Neuron (in vitro differentiated cells): ENCODE data around the gene ASNS.
"Not testable (repeated sequence)": the region's sequence is repeated elsewhere in the genome, so short reads cannot be mapped to it uniquely, and the experiment has no call there.

Experiments used
- H2AFZ ChIP-seq: one replicate; pipeline ENCODE4 v1.6.1; 2013; ENCODE audit warnings: low read depth, mild to moderate bottlenecking, inconsistent platforms, low read length, moderate library complexity
- H3K27me3 ChIP-seq: one replicate; pipeline ENCODE4 v1.6.1; 2013; ENCODE audit warnings: low read length; ENCODE audit not compliant: insufficient read depth
- H3K36me3 ChIP-seq: one replicate; pipeline ENCODE4 v1.6.1; 2013; ENCODE audit warnings: low read length; ENCODE audit not compliant: insufficient read depth
- H3K4me1 ChIP-seq: one replicate; pipeline ENCODE4 v1.6.1; 2013; ENCODE audit warnings: low read length; ENCODE audit not compliant: insufficient read depth
- H3K4me3 ChIP-seq: 2 replicates; pipeline ENCODE4 v1.5.1; 2013; ENCODE audit warnings: mild to moderate bottlenecking, low read length, moderate library complexity
- H3K9me3 ChIP-seq: one replicate; pipeline ENCODE4 v1.6.1; 2013; ENCODE audit warnings: low read length

Gene ASNS

DNA sequence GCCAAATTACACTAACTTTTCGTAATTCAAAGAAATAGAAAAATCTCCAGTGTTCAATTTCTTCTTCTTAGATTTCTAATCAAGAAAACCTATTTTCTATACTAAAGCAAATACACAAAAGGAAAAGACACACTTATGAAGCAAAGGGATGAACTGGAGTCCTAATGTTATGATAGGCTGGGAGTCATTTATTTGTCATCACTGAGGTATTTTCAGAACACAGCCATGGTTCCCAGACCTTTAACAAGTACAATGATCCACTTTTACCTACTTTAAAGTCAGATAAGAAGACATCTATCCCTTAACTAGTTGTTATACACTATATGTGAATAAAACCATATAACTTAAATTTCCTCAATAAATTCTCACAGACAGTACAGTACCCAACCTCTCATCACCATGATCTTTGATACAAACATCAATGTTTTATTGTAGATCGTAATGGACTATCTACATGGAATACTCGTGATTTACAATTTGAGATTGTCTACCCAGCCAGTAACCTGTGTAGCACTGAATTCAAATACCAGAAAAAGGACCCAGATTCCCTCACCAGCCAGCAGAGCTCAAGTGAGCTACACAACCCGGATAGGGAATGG lies 12.5 kb downstream of the ASNS start:
- peaks cover 42% of the 10 kb centered on the region for H3K36me3 ChIP-seq
- H3K9me3 ChIP-seq, result no peaks in the 10 kb centered on the region
- no peak overlapping the region for H2AFZ ChIP-seq

DNA sequence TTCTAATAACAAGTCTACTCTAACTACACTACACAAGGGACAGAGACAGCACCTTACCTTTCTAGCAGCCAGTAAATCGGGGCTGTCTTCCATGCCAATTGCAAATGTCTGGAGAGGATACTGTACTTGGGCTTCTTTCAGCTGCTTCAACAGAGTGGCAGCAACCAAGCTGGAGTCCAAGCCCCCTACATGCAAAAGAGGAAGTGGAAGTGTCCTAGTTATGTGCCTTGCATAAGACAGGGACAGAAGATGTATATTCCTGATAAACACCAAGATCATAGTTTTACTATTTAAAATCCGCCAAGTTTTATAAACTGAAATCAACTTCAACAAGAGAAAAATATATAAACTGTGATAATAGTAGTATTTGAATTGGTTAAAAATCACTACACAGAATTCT lies 14.0 kb downstream of the ASNS start:
- H3K27me3 ChIP-seq, result no peaks in the 10 kb centered on the region
- no peaks in the 10 kb centered on the region for H3K4me1 ChIP-seq
- no peak overlapping the region for H3K4me3 ChIP-seq
- no peaks in the 10 kb centered on the region for H3K9me3 ChIP-seq
- peaks cover 48% of the 10 kb centered on the region for H3K36me3 ChIP-seq
- H2AFZ ChIP-seq, result no peak overlapping the region

More for the DNA sequence above, 12.5 kb downstream of the ASNS start:
- Histone ChIP-seq H3K4me3 (no peak overlapping the region), H3K27me3 (no peaks in the 10 kb centered on the region), H3K4me1 (no peaks in the 10 kb centered on the region)

DNA sequence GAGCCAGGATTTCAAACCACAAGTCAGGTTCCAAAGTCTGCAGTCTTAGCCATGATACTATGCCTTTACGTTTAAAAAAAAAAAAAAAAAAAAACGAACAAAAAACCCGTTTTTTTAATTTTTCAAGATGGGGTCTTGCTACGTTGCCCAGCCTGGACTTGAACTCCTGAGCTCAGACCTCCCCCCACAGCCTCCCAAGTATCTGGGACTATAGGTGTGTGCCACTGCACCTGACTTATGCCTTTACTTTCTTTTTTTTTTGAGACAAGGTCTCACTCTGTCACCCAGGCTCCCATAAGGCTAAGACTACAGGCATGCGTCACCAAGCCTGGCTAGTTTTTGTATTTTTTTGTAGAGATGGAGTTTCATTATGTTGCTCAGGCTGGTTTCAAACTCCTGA lies 14.7 kb downstream of the ASNS start:
- no peak overlapping the region for H2AFZ ChIP-seq
- H3K27me3 ChIP-seq, result no peaks in the 10 kb centered on the region
- no peaks in the 10 kb centered on the region for H3K9me3 ChIP-seq
- H3K36me3 ChIP-seq, result peaks cover 54% of the 10 kb centered on the region
- no peak overlapping the region for H3K4me3 ChIP-seq
- no peaks in the 10 kb centered on the region for H3K4me1 ChIP-seq

GRCh38 chr7:97851683-97852082 lies 20.5 kb downstream of the ASNS start:
- Histone ChIP-seq H3K36me3 (peaks cover 48% of the 10 kb centered on the region), H3K4me3 (no peak overlapping the region), H3K4me1 (no peaks in the 10 kb centered on the region), H2AFZ (no peak overlapping the region), H3K9me3 (no peaks in the 10 kb centered on the region), H3K27me3 (no peaks in the 10 kb centered on the region)

GRCh38 chr7:97850262-97851031 lies 21.8 kb downstream of the ASNS start:
- H3K36me3 ChIP-seq, result peaks cover 38% of the 10 kb centered on the region
- not testable (repeated sequence) for H2AFZ ChIP-seq, H3K9me3 ChIP-seq, H3K27me3 ChIP-seq, H3K4me3 ChIP-seq, H3K4me1 ChIP-seq

DNA sequence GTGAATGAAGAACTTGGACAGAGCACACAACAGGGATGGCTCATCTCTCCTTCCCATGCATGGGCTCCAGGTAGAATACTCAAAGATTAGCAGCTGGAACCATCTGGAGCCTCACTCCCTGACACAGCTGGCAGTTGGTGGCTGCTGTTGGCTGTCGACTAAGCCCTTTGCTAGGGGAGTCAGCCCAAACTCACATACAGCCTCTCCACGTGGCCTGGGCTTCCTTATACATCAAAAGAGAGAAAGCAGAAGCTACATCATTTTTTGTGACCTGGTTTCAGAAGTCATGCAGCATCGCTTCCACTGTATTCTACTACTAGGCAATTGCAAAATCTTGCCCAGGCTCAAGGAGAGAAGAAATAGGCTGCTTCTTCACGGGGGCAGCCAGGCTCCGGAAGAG lies 24.4 kb downstream of the ASNS start:
- H3K4me1 ChIP-seq, result no peaks in the 10 kb centered on the region
- H3K4me3 ChIP-seq, result no peak overlapping the region
- peaks cover 16% of the 10 kb centered on the region for H3K36me3 ChIP-seq
- no peak overlapping the region for H2AFZ ChIP-seq
- no peaks in the 10 kb centered on the region for H3K9me3 ChIP-seq
- no peaks in the 10 kb centered on the region for H3K27me3 ChIP-seq

DNA sequence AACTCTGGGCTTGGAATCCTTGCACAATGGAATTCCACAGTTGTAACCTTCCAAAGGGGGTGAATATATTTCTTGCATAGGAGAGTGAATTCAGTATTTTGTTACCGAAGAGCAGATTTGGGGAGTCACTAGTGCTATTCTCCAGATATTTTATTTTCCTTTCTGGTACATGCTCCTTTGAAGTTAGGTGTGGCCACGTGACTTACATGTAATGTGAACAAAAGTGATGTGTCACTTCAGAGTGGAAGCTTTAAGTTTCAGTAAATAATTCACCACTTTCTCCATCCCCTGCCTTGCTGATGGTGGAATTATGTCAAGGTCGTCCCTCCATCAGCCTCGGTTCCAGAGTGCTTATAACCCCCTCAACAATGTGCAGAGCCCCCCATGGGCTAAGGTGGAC lies 25.3 kb downstream of the ASNS start:
- Histone ChIP-seq H3K9me3 (no peaks in the 10 kb centered on the region), H3K36me3 (peaks cover 8% of the 10 kb centered on the region), H3K4me3 (no peak overlapping the region), H2AFZ (no peak overlapping the region), H3K4me1 (no peaks in the 10 kb centered on the region), H3K27me3 (no peaks in the 10 kb centered on the region)

- H3K9me3 ChIP-seq, result no peaks in the 10 kb centered on the region
- H3K27me3 ChIP-seq, result no peaks in the 10 kb centered on the region
- H3K36me3 ChIP-seq, result no peaks in the 10 kb centered on the region
- H3K4me3 ChIP-seq, result no peak overlapping the region
- H3K4me1 ChIP-seq, result no peaks in the 10 kb centered on the region
- H2AFZ ChIP-seq, result no peak overlapping the region
These were observed 26.5 kb downstream of the ASNS start for GRCh38 chr7:97845622-97846203.

GRCh38 chr7:97844036-97844435 lies 28.2 kb downstream of the ASNS start:
- no peaks in the 10 kb centered on the region for H3K36me3 ChIP-seq

DNA sequence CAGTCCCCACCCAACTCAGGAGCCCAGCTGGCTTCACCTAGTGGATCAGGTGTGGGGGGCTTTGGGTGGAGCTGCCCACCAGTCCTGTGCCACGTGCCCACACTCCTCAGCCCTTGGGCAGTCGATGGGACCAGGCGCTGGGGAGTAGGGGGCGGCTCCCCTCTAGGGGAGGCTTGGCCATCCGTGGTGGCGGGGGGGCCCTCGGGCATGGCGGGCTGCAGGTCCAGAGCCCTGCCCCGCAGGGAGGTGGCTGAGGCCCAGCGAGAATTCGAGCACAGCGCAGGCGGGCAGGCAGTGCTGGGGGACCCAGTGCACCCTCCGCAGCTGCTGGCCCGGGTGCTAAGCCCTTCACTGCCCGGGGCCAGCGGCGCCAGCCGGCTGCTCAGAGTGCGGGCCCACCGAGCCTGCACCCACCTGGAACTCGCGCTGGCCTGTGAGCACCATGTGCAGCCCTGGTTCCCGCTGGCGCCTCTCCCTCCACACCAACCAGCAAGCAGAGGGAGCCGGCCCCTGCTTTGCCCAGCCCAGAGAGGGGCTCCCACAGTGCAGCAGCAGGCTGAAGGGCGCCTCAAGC lies 29.3 kb downstream of the ASNS start:
- no peaks in the 10 kb centered on the region for H3K9me3 ChIP-seq
- no peaks in the 10 kb centered on the region for H3K36me3 ChIP-seq
- H3K4me1 ChIP-seq, result no peaks in the 10 kb centered on the region
- H2AFZ ChIP-seq, result no peak overlapping the region
- H3K27me3 ChIP-seq, result peaks cover 10% of the 10 kb centered on the region
- no peak overlapping the region for H3K4me3 ChIP-seq

More at GRCh38 chr7:97844036-97844435, 28.2 kb downstream of the ASNS start:
- no peaks in the 10 kb centered on the region for H3K4me1 ChIP-seq
- no peak overlapping the region for H2AFZ ChIP-seq
- no peaks in the 10 kb centered on the region for H3K9me3 ChIP-seq
- H3K27me3 ChIP-seq, result peaks cover 10% of the 10 kb centered on the region
- H3K4me3 ChIP-seq, result no peak overlapping the region

GRCh38 chr7:97842006-97842405 lies 30.2 kb downstream of the ASNS start:
- Histone ChIP-seq H3K9me3 (no peaks in the 10 kb centered on the region), H3K4me3 (no peak overlapping the region), H3K4me1 (no peaks in the 10 kb centered on the region), H3K36me3 (no peaks in the 10 kb centered on the region), H3K27me3 (peaks cover 10% of the 10 kb centered on the region), H2AFZ (no peak overlapping the region)

- H3K4me1 ChIP-seq, result no peaks in the 10 kb centered on the region
- no peaks in the 10 kb centered on the region for H3K9me3 ChIP-seq
- H3K4me3 ChIP-seq, result no peak overlapping the region
- peaks cover 10% of the 10 kb centered on the region for H3K27me3 ChIP-seq
- no peaks in the 10 kb centered on the region for H3K36me3 ChIP-seq
- H2AFZ ChIP-seq, result no peak overlapping the region
These were observed 36.7 kb downstream of the ASNS start for GRCh38 chr7:97835296-97836138.

GRCh38 chr7:97819161-97819560 lies 53.0 kb downstream of the ASNS start:
- Histone ChIP-seq H3K36me3 (no peaks in the 10 kb centered on the region), H3K27me3 (peaks cover 3% of the 10 kb centered on the region), H3K9me3 (no peaks in the 10 kb centered on the region), H3K4me1 (no peaks in the 10 kb centered on the region), H3K4me3 (no peak overlapping the region), H2AFZ (no peak overlapping the region)
